NCI-H1048 (cell line): ENCODE measurements around the gene BCO2.
"Not testable (repeated sequence)": the region's sequence is repeated elsewhere in the genome, so short reads cannot be mapped to it uniquely, and the experiment has no call there.

Experiments
- DNase-seq: peaks from one replicate; lab custom pipeline; 2025; lab: John Stamatoyannopoulos, UW

BCO2 gene

GRCh38 chr11:112174789-112175598, at the start of gene BCO2:
Gene BCO2 (plus strand): TSS chr11:112175512. CDS start chr11:112175602, 90 bp downstream.
- no peak for DNase-seq

- DNase-seq: no peak
Measured at GRCh38 chr11:112127056-112127455, 48.3 kb upstream of the BCO2 start.

GRCh38 chr11:112128483-112129121, 46.7 kb upstream of the BCO2 start:
- DNase-seq: no peak

- DNase-seq: no peak
Measured at GRCh38 chr11:112129656-112130055, 45.7 kb upstream of the BCO2 start.

GRCh38 chr11:112132737-112133136, 42.6 kb upstream of the BCO2 start:
- no peak for DNase-seq

GRCh38 chr11:112134473-112134872, 40.8 kb upstream of the BCO2 start:
- DNase-seq: no peak

- no peak for DNase-seq
Measured at GRCh38 chr11:112143597-112143996, 31.7 kb upstream of the BCO2 start.

GRCh38 chr11:112150517-112150916, 24.8 kb upstream of the BCO2 start:
- DNase-seq: no peak

- DNase-seq: no peak
Measured at GRCh38 chr11:112156153-112156955, 19.0 kb upstream of the BCO2 start.

- no peak for DNase-seq
Measured at GRCh38 chr11:112156956-112157766, 18.2 kb upstream of the BCO2 start.

- no peak for DNase-seq
Measured at GRCh38 chr11:112159098-112160065, 15.9 kb upstream of the BCO2 start.

- no peak for DNase-seq
Measured at GRCh38 chr11:112160091-112160848, 15.0 kb upstream of the BCO2 start.

GRCh38 chr11:112161012-112161411, 14.3 kb upstream of the BCO2 start:
- DNase-seq: no peak

GRCh38 chr11:112162200-112162599, 13.1 kb upstream of the BCO2 start:
- DNase-seq: not testable (repeated sequence)

- no peak for DNase-seq
Measured at GRCh38 chr11:112162761-112163546, 12.4 kb upstream of the BCO2 start.

GRCh38 chr11:112163875-112164685, 11.2 kb upstream of the BCO2 start, which contains the start of gene IL18:
Gene IL18 (minus strand): TSS chr11:112164094. CDS start chr11:112155053, 9,041 bp downstream.
- DNase-seq: no peak

GRCh38 chr11:112165049-112165448, 10.3 kb upstream of the BCO2 start:
- DNase-seq: no peak

- DNase-seq: no peak
Measured at GRCh38 chr11:112166562-112166961, 8.8 kb upstream of the BCO2 start.
